Spleen (tissue), 11 donors: ENCODE measurements around the gene SPATA20. TPM values are rescaled to one million over a fixed set of nuclear protein-coding genes. Genes with fewer than 3 reads are reported as not detected.

ENCODE experiments used
- DNase-seq: peaks from one replicate; pipeline ENCODE4 v3.0.0-alpha.2; 2020
- H3K27ac ChIP-seq, 8 donors: fragments of 200-600 bp; sonication (generic) in 7 of 8; 1 replicate in 4 of 8; 2 replicates in 4 of 8; pipeline versions ENCODE4 v1.5.0 to v1.8.0; 2016 to 2021; ENCODE audit warnings: inconsistent platforms in 4 of 8, mild to moderate bottlenecking in 4 of 8, moderate library complexity in 1 of 8
- H3K27me3 ChIP-seq, 7 donors: fragments of 200-600 bp; sonication (generic) in 6 of 7; replicated peaks in 1 of 7; 1 replicate in 4 of 7; 2 replicates in 3 of 7; pipeline versions ENCODE4 v1.5.0 to v1.8.0; 2016 to 2021; ENCODE audit warnings: inconsistent platforms in 3 of 7, mild to moderate bottlenecking in 1 of 7
- H3K36me3 ChIP-seq, 6 donors: fragments of 200-600 bp; sonication (generic) in 5 of 6; 1 replicate in 4 of 6; 2 replicates in 2 of 6; pipeline versions ENCODE4 v1.5.0 to v1.8.0; 2016 to 2021; ENCODE audit warnings: inconsistent platforms in 2 of 6
- H3K4me1 ChIP-seq, 6 donors: fragments of 200-600 bp; sonication (generic) in 5 of 6; 1 replicate in 3 of 6; 2 replicates in 3 of 6; pipeline versions ENCODE4 v1.5.0 to v1.8.0; 2016 to 2021; ENCODE audit warnings: inconsistent platforms in 3 of 6
- H3K4me3 ChIP-seq, 8 donors: fragments of 200-600 bp; sonication (generic) in 7 of 8; 1 replicate in 4 of 8; 2 replicates in 4 of 8; pipeline versions ENCODE4 v1.5.0 to v1.8.0; 2016 to 2021; ENCODE audit warnings: inconsistent platforms in 4 of 8, mild to moderate bottlenecking in 4 of 8, moderate library complexity in 2 of 8
- H3K9me3 ChIP-seq, 8 donors: fragments of 200-600 bp; sonication (generic) in 7 of 8; 1 replicate in 4 of 8; 2 replicates in 4 of 8; pipeline versions ENCODE4 v1.5.0 to v1.8.0; 2016 to 2021; ENCODE audit warnings: inconsistent platforms in 4 of 8
- POLR2A ChIP-seq, 3 donors: fragments of 450-650 bp; IDR thresholded peaks; one replicate each; pipeline ENCODE4 v1.5.1; 2017; ENCODE audit warnings: antibody characterized with exemption in 3 of 3, mild to moderate bottlenecking in 1 of 3
- POLR2AphosphoS5 ChIP-seq, 3 donors: sonication (generic); formaldehyde crosslinking; IDR thresholded peaks; one replicate each; pipeline ENCODE4 v1.5.1; 2017; ENCODE audit warnings: antibody characterized with exemption in 3 of 3
- WGBS, 5 donors: extraction: QIAGEN DNeasy Blood & Tissue Kit in 3 of 5; methylation state at CpG; one replicate each; pipeline versions ENCODE4 v1.1.5 to v1.1.7; 2013 to 2018; 5-methylcytosine and 5-hydroxymethylcytosine counted together
- intact Hi-C: fragments of 100-400 bp; cut with DNase I; formaldehyde crosslinking; loops from one replicate; pipeline ENCODE4 v1.15.0; 2023; ENCODE audit warnings: low total_unique reads
- polyA plus RNA-seq, 3 donors: library from polyadenylated mRNA; stranded (reverse); fragments of 200-250 nt; gene quantifications; one replicate each; pipeline ENCODE4 v1.2.1, GENCODE V29; 2013
- total RNA-seq, 7 donors: library from RNA; depleted of rRNA in 3 of 7; stranded (reverse); fragments of >200 nt in 3 of 7; fragmentation: NEBNext Ultra II Directional in 4 of 7; extraction: Animal tissue kit (Norgen Biotek cat#: 25700) in 4 of 7; gene quantifications; one replicate each; pipeline versions ENCODE4 v1.1.0 to v1.2.1, GENCODE V29; 2016 to 2021
- TF ChIP-seq, protein P1 (sequence below), 11 experiments: fragments of 200-600 bp in 7 of 11; fragments of 450-650 bp in 4 of 11; sonication (generic) in 4 of 11; IDR thresholded peaks in 8 of 11; conservative IDR thresholded peaks in 3 of 11; 1 replicate in 7 of 11; 2 replicates in 4 of 11; pipeline versions ENCODE4 v1.4.0 to v1.8.0; 2016 to 2021; ENCODE audit warnings: antibody characterized with exemption in 11 of 11, inconsistent platforms in 4 of 11, mild to moderate bottlenecking in 1 of 11
- donor health status: healthy with polysubstance abuse.
- donor health status: DM: no; HTN: no; CAD: no; lungs with moderate emphysema.
- donor health status: DM: no; HTN: no; CAD: no.
- donor health status: Bipolar disorder and iron deficiency.
- donor health status: healthy.
- donor health status: DM: no; HTN: no; CAD: no.
- donor health status: DM: yes; HTN: yes; CAD: no.

The SPATA20 gene
- total and polyA plus RNA-seq, 10 donors: 14.9 to 128 (median 57.1) TPM

DNA sequence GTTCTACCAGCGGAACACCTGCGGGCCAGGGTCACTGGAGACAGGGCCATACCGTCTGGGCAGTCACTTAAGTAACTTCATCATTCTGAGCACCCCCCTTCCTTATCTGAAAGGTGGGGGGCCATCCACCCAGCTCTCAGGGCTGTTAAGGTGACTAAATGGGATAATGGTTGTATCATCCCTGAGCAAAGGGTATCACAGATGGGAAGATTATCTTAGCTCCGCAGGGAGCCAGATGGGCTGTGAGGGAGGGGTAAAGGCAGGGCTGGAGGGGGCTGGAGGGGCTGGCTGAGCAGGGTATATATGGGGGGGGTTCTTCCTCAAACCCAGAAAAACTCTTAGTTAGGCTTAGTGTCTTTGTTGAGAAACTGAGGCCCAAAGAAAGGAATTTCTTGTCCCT lies 10.7 kb downstream of the SPATA20 start:
- H3K4me3 ChIP-seq: no peak overlapping the region
- H3K27ac ChIP-seq: no peak overlapping the region
- intact Hi-C loops: loop anchor here (10.0 kb wide), 1 partner anchor 67 kb away; no protein-coding TSS in a partner anchor
- H3K9me3 ChIP-seq: no peaks in the 10 kb centered on the region
- 88 to 99% (median 91%) methylated on average over 4 of the region's 4 CpGs for WGBS, 5 donors
- H3K4me1 ChIP-seq: peaks cover 25 to 44% (median 41%) of the 10 kb centered on the region in 6 donors
- H3K36me3 ChIP-seq: peaks cover 0 to 28% (median 10%) of the 10 kb centered on the region in 6 donors
- TF ChIP-seq, protein P1, sequence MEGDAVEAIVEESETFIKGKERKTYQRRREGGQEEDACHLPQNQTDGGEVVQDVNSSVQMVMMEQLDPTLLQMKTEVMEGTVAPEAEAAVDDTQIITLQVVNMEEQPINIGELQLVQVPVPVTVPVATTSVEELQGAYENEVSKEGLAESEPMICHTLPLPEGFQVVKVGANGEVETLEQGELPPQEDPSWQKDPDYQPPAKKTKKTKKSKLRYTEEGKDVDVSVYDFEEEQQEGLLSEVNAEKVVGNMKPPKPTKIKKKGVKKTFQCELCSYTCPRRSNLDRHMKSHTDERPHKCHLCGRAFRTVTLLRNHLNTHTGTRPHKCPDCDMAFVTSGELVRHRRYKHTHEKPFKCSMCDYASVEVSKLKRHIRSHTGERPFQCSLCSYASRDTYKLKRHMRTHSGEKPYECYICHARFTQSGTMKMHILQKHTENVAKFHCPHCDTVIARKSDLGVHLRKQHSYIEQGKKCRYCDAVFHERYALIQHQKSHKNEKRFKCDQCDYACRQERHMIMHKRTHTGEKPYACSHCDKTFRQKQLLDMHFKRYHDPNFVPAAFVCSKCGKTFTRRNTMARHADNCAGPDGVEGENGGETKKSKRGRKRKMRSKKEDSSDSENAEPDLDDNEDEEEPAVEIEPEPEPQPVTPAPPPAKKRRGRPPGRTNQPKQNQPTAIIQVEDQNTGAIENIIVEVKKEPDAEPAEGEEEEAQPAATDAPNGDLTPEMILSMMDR (IDR thresholded peaks at IDR 0.05 in 8 of 11, conservative IDR thresholded peaks at IDR 0.05 in 3 of 11): no peak
- peaks cover 14 to 61% (median 46%) of the 10 kb centered on the region in 7 donors for H3K27me3 ChIP-seq
- DNase-seq: no peak

DNA sequence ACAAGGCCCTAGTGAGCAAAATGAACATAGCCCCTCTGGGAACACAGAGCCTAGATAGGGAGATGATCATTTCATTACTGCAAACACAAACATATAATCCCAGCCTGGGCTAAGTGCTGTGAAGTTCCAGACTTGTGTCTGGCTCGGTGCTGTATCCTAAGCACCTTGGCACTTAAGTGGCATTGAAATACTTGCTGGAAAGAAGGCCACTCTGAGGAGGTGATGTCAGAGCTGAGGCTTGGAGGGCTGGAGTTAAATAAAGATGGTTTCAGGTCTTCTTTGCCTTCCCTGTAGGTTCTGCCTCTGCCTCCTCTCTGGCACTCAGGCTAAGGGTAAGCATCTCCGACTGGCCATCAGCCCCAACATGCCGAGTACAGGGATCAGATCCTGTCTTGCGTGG lies 11.1 kb downstream of the SPATA20 start:
- TF ChIP-seq, protein P1 (IDR thresholded peaks at IDR 0.05 in 8 of 11, conservative IDR thresholded peaks at IDR 0.05 in 3 of 11): no peak
- TF ChIP-seq POLR2A (IDR thresholded peaks at IDR 0.05): no peak
- TF ChIP-seq POLR2AphosphoS5 (IDR thresholded peaks at IDR 0.05): no peak
- WGBS, 5 donors: 69 to 91% (median 80%) methylated on average over 4 of the region's 4 CpGs
- DNase-seq: no peak
- intact Hi-C loops: loop anchor here (10.0 kb wide), 1 partner anchor 67 kb away; no protein-coding TSS in a partner anchor
- Histone ChIP-seq H3K27ac (no peak overlapping the region), H3K36me3 (peaks cover 0 to 28% (median 10%) of the 10 kb centered on the region in 6 donors), H3K4me1 (peaks cover 25 to 48% (median 41%) of the 10 kb centered on the region in 6 donors), H3K9me3 (no peaks in the 10 kb centered on the region), H3K27me3 (peaks cover 14 to 66% (median 50%) of the 10 kb centered on the region in 7 donors), H3K4me3 (no peak overlapping the region)

DNA sequence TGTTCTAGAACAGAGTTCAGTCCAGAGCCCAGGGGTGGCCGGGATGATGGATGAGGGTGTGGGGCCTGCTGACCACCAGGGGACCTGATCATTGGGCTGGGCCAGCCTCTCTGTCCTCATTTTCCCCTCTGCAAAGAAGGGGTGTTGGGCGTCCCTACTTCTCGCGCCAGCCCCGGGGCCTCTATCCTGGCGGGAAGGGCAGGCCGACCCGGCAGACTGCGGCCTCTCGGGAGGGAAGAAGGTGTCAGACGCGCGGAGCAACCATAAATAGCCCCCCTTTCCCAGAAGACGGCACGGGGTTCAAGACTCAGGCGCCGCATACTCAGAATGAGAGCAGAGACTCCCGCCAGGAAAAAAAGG lies 11.6 kb downstream of the SPATA20 start:
- no peak overlapping the region for H3K27ac ChIP-seq
- 15 to 28% (median 17%) methylated on average over 12 to 18 of the region's 18 CpGs for WGBS, 5 donors

More for the DNA sequence above, 11.6 kb downstream of the SPATA20 start:
- intact Hi-C loops: loop anchor here (10.0 kb wide), 1 partner anchor 66 kb away; no protein-coding TSS in a partner anchor
- H3K4me1 ChIP-seq: peaks cover 25 to 48% (median 41%) of the 10 kb centered on the region in 6 donors
- H3K4me3 ChIP-seq: peak overlapping the region in 6 of 8 donors; percentile 44 to 80 (median 58)
- no peak for DNase-seq
- TF ChIP-seq, protein P1 (IDR thresholded peaks at IDR 0.05 in 8 of 11, conservative IDR thresholded peaks at IDR 0.05 in 3 of 11): no peak
- TF ChIP-seq POLR2A (IDR thresholded peaks at IDR 0.05) (no peak), POLR2AphosphoS5 (IDR thresholded peaks at IDR 0.05) (no peak)
- peaks cover 0 to 28% (median 10%) of the 10 kb centered on the region in 6 donors for H3K36me3 ChIP-seq
- H3K27me3 ChIP-seq: peaks cover 14 to 70% (median 55%) of the 10 kb centered on the region in 7 donors
- no peaks in the 10 kb centered on the region for H3K9me3 ChIP-seq
